Measurements from ENCODE around the gene DAZAP2.
A peak's percentile ranks its signal among the peaks of the same experiment; 100 is the strongest.

The DAZAP2 gene

GRCh38 chr12:51238037-51238509 is 553 bp upstream of the DAZAP2 start:
- H3K27ac ChIP-seq (ENCODE audit: low read length) = peak overlapping the region; percentile 16; the same call in 1 of the 2 replicates

GRCh38 chr12:51240971-51241370 is 2.3 kb downstream of the DAZAP2 start:
- TF ChIP-seq CTCF (IDR thresholded peaks at IDR 0.05; ENCODE audit: low read depth, low read length) (no peak), EZH2phosphoT487 (IDR thresholded peaks at IDR 0.05; ENCODE audit: low read depth) (no peak)
- Histone ChIP-seq H3K36me3 (replicated peaks; ENCODE audit: low read depth, low read length) (peaks cover 43% of the 10 kb centered on the region), H3K4me2 (ENCODE audit: low read length) (no peak overlapping the region), H3K27me3 (ENCODE audit: low read depth, low read length) (no peaks in the 10 kb centered on the region), H3K4me1 (ENCODE audit: low read length) (peaks cover 29% of the 10 kb centered on the region), H2AFZ (ENCODE audit: low read depth, low read length) (no peak overlapping the region), H3K79me2 (ENCODE audit: low read length) (peaks cover 17% of the 10 kb centered on the region), H3K4me3 (ENCODE audit: low read length) (no peak overlapping the region), H3K9me3 (ENCODE audit: insufficient read depth, low read length) (no peaks in the 10 kb centered on the region), H3K27ac (ENCODE audit: low read length) (no peak overlapping the region), H3K9ac (ENCODE audit: low read length) (no peak overlapping the region), H4K20me1 (ENCODE audit: insufficient read depth, low read length) (0 out of 2 replicates have a peak, but pooled peaks cover 4% of the 10 kb centered on the region)

More at GRCh38 chr12:51238037-51238509, 553 bp upstream of the DAZAP2 start:
- H2AFZ ChIP-seq (ENCODE audit: low read depth, low read length) = peak overlapping the region; percentile 90
- H3K4me3 ChIP-seq (ENCODE audit: low read length) = peak overlapping the region; percentile 97
- 0 out of 2 replicates have a peak, but pooled peaks have one; percentile 3 for TF ChIP-seq CTCF (IDR thresholded peaks at IDR 0.05; ENCODE audit: low read depth, low read length)
- TF ChIP-seq EZH2phosphoT487 (IDR thresholded peaks at IDR 0.05; ENCODE audit: low read depth) = no peak
- H3K4me1 ChIP-seq (ENCODE audit: low read length) = peaks cover 23% of the 10 kb centered on the region
- 0 out of 2 replicates have a peak, but pooled peaks cover 4% of the 10 kb centered on the region for H4K20me1 ChIP-seq (ENCODE audit: insufficient read depth, low read length)
- H3K36me3 ChIP-seq (replicated peaks; ENCODE audit: low read depth, low read length) = peaks cover 25% of the 10 kb centered on the region
- no peaks in the 10 kb centered on the region for H3K27me3 ChIP-seq (ENCODE audit: low read depth, low read length)
- peak overlapping the region; percentile 68 for H3K9ac ChIP-seq (ENCODE audit: low read length)
- peak overlapping the region; percentile 96 for H3K4me2 ChIP-seq (ENCODE audit: low read length)
- H3K79me2 ChIP-seq (ENCODE audit: low read length) = peaks cover 17% of the 10 kb centered on the region
- H3K9me3 ChIP-seq (ENCODE audit: insufficient read depth, low read length) = no peaks in the 10 kb centered on the region

- Histone ChIP-seq H3K36me3 (replicated peaks; ENCODE audit: low read depth, low read length) (peaks cover 45% of the 10 kb centered on the region), H3K27me3 (ENCODE audit: low read depth, low read length) (no peaks in the 10 kb centered on the region), H3K9me3 (ENCODE audit: insufficient read depth, low read length) (no peaks in the 10 kb centered on the region), H2AFZ (ENCODE audit: low read depth, low read length) (no peak overlapping the region), H3K9ac (ENCODE audit: low read length) (no peak overlapping the region), H3K4me1 (ENCODE audit: low read length) (peaks cover 36% of the 10 kb centered on the region), H3K4me3 (ENCODE audit: low read length) (no peak overlapping the region), H3K79me2 (ENCODE audit: low read length) (peaks cover 17% of the 10 kb centered on the region), H3K27ac (ENCODE audit: low read length) (no peak overlapping the region), H4K20me1 (ENCODE audit: insufficient read depth, low read length) (0 out of 2 replicates have a peak, but pooled peaks cover 4% of the 10 kb centered on the region), H3K4me2 (ENCODE audit: low read length) (0 out of 2 replicates have a peak overlapping the region, but pooled peaks have one; percentile 17)
- TF ChIP-seq CTCF (IDR thresholded peaks at IDR 0.05; ENCODE audit: low read depth, low read length) (no peak), EZH2phosphoT487 (IDR thresholded peaks at IDR 0.05; ENCODE audit: low read depth) (no peak)
Observed at GRCh38 chr12:51242120-51242519, 3.5 kb downstream of the DAZAP2 start.

- H3K36me3 ChIP-seq (replicated peaks; ENCODE audit: low read depth, low read length) = peaks cover 45% of the 10 kb centered on the region
- H3K4me2 ChIP-seq (ENCODE audit: low read length) = peak overlapping the region; percentile 33
- H3K4me1 ChIP-seq (ENCODE audit: low read length) = peaks cover 35% of the 10 kb centered on the region
- no peaks in the 10 kb centered on the region for H3K9me3 ChIP-seq (ENCODE audit: insufficient read depth, low read length)
- H4K20me1 ChIP-seq (ENCODE audit: insufficient read depth, low read length) = 0 out of 2 replicates have a peak, but pooled peaks cover 4% of the 10 kb centered on the region
- H3K27me3 ChIP-seq (ENCODE audit: low read depth, low read length) = no peaks in the 10 kb centered on the region
- no peak overlapping the region for H3K9ac ChIP-seq (ENCODE audit: low read length)
- TF ChIP-seq EZH2phosphoT487 (IDR thresholded peaks at IDR 0.05; ENCODE audit: low read depth) = no peak
- no peak overlapping the region for H3K4me3 ChIP-seq (ENCODE audit: low read length)
- H3K27ac ChIP-seq (ENCODE audit: low read length) = peak overlapping the region; percentile 53
- H3K79me2 ChIP-seq (ENCODE audit: low read length) = peaks cover 17% of the 10 kb centered on the region
- H2AFZ ChIP-seq (ENCODE audit: low read depth, low read length) = no peak overlapping the region
Observed at GRCh38 chr12:51242876-51243275, 4.2 kb downstream of the DAZAP2 start.

Data from OCI-LY3 (cell line).